Stimulated activated CD4-positive, alpha-beta T cell treated with anti-CD3 and anti-CD28 coated beads, Interleukin-4, amount 100 ng/mL, for 48 hours (primary cell): ENCODE data around the gene VWA1.
"Not testable (repeated sequence)": the region's sequence is repeated elsewhere in the genome, so short reads cannot be mapped to it uniquely, and the experiment has no call there.

Experiments used
- DNase-seq, 2 donors: peaks; one replicate each; pipeline ENCODE4 v3.0.0-alpha.2; 2020; ENCODE audit warnings: low read depth in 2 of 2

VWA1 gene

GRCh38 chr1:1422465-1423244 is 12.8 kb upstream of the VWA1 start:
- DNase-seq, result no peak

GRCh38 chr1:1423245-1423597 is 12.3 kb upstream of the VWA1 start:
- DNase-seq, result no peak

GRCh38 chr1:1424707-1425106 is 10.8 kb upstream of the VWA1 start:
- no peak for DNase-seq

GRCh38 chr1:1425426-1425752 is 10.1 kb upstream of the VWA1 start:
- no peak for DNase-seq

GRCh38 chr1:1425753-1426495 is 9.6 kb upstream of the VWA1 start:
- DNase-seq, result no peak

GRCh38 chr1:1426496-1427105 is 8.9 kb upstream of the VWA1 start:
- no peak for DNase-seq

- no peak for DNase-seq
Measured at GRCh38 chr1:1427106-1427819, 8.2 kb upstream of the VWA1 start.

- no peak for DNase-seq
Measured at GRCh38 chr1:1427820-1428148, 7.7 kb upstream of the VWA1 start.

- no peak for DNase-seq
Measured at GRCh38 chr1:1428174-1428573, 7.3 kb upstream of the VWA1 start.

- DNase-seq, result not testable (repeated sequence)
Measured at GRCh38 chr1:1428967-1429366, 6.5 kb upstream of the VWA1 start.

- no peak for DNase-seq
Measured at GRCh38 chr1:1429671-1430073, 5.8 kb upstream of the VWA1 start.

GRCh38 chr1:1430114-1430982 is 5.1 kb upstream of the VWA1 start:
- no peak for DNase-seq

GRCh38 chr1:1430992-1431844 is 4.3 kb upstream of the VWA1 start:
- no peak for DNase-seq

- no peak for DNase-seq
Measured at GRCh38 chr1:1431845-1432273, 3.6 kb upstream of the VWA1 start.

- DNase-seq, result no peak
Measured at GRCh38 chr1:1432274-1432950, 3.1 kb upstream of the VWA1 start.

GRCh38 chr1:1432951-1433803 is 2.3 kb upstream of the VWA1 start:
- no peak for DNase-seq

- DNase-seq, result peak; percentile 60 to 61
Measured at GRCh38 chr1:1433804-1434130, 1.7 kb upstream of the VWA1 start.

GRCh38 chr1:1434131-1434823 is 1.2 kb upstream of the VWA1 start:
- no peak for DNase-seq

GRCh38 chr1:1434824-1435105 is 725 bp upstream of the VWA1 start:
- DNase-seq, result no peak
